SIG-M5 (cell line): Measurements from ENCODE around the gene CBX7.

Experiments used
- DNase-seq: peaks from one replicate; lab custom pipeline; 2025; lab: John Stamatoyannopoulos, UW

The CBX7 gene

GRCh38 chr22:39091126-39092081 lies 61.1 kb downstream of the CBX7 start:
- no peak for DNase-seq

- no peak for DNase-seq
Observed at GRCh38 chr22:39090426-39091064, 61.9 kb downstream of the CBX7 start.

GRCh38 chr22:39089928-39090327 lies 62.6 kb downstream of the CBX7 start:
- DNase-seq: no peak

- no peak for DNase-seq
Observed at GRCh38 chr22:39088685-39089032, 63.8 kb downstream of the CBX7 start.

- no peak for DNase-seq
Observed at GRCh38 chr22:39087881-39088684, 64.4 kb downstream of the CBX7 start.

- DNase-seq: no peak
Observed at GRCh38 chr22:39087098-39087497, 65.4 kb downstream of the CBX7 start.

- DNase-seq: no peak
Observed at GRCh38 chr22:39084666-39085065, 67.8 kb downstream of the CBX7 start.

- DNase-seq: no peak
Observed at GRCh38 chr22:39083212-39084165, 69.0 kb downstream of the CBX7 start.

GRCh38 chr22:39081598-39081997 lies 70.9 kb downstream of the CBX7 start:
- no peak for DNase-seq

- DNase-seq: no peak
Observed at GRCh38 chr22:39081016-39081415, 71.5 kb downstream of the CBX7 start.
